Measurements from ENCODE around the gene KIAA1755.

The KIAA1755 gene

GRCh38 chr20:38270869-38271605 lies 10.5 kb upstream of the KIAA1755 start:
- TF ChIP-seq CTCF (IDR thresholded peaks at IDR 0.05; ENCODE audit: control insufficient read depth, extremely low read depth, insufficient read depth), result no peak
- no peak for DNase-seq (ENCODE audit: low read depth)
- H3K4me3 ChIP-seq (ENCODE audit: low read depth, low read length), result no peak overlapping the region

GRCh38 chr20:38269715-38270114 lies 9.2 kb upstream of the KIAA1755 start:
- DNase-seq (ENCODE audit: low read depth), result no peak
- no peak overlapping the region for H3K4me3 ChIP-seq (ENCODE audit: low read depth, low read length)
- no peak for TF ChIP-seq CTCF (IDR thresholded peaks at IDR 0.05; ENCODE audit: control insufficient read depth, extremely low read depth, insufficient read depth)

GRCh38 chr20:38269040-38269439 lies 8.5 kb upstream of the KIAA1755 start:
- no peak overlapping the region for H3K4me3 ChIP-seq (ENCODE audit: low read depth, low read length)
- DNase-seq (ENCODE audit: low read depth), result no peak

GRCh38 chr20:38267901-38268514 lies 7.5 kb upstream of the KIAA1755 start:
- TF ChIP-seq CTCF (IDR thresholded peaks at IDR 0.05; ENCODE audit: control insufficient read depth, extremely low read depth, insufficient read depth), result no peak
- no peak for DNase-seq (ENCODE audit: low read depth)

More at GRCh38 chr20:38269040-38269439, 8.5 kb upstream of the KIAA1755 start:
- TF ChIP-seq CTCF (IDR thresholded peaks at IDR 0.05; ENCODE audit: control insufficient read depth, extremely low read depth, insufficient read depth), result no peak

GRCh38 chr20:38267296-38267695 lies 6.8 kb upstream of the KIAA1755 start:
- no peak for DNase-seq (ENCODE audit: low read depth)

More at GRCh38 chr20:38267901-38268514, 7.5 kb upstream of the KIAA1755 start:
- no peak overlapping the region for H3K4me3 ChIP-seq (ENCODE audit: low read depth, low read length)

GRCh38 chr20:38266426-38266825 lies 5.9 kb upstream of the KIAA1755 start:
- DNase-seq (ENCODE audit: low read depth), result no peak
- H3K4me3 ChIP-seq (ENCODE audit: low read depth, low read length), result no peak overlapping the region
- no peak for TF ChIP-seq CTCF (IDR thresholded peaks at IDR 0.05; ENCODE audit: control insufficient read depth, extremely low read depth, insufficient read depth)

More at GRCh38 chr20:38267296-38267695, 6.8 kb upstream of the KIAA1755 start:
- H3K4me3 ChIP-seq (ENCODE audit: low read depth, low read length), result no peak overlapping the region
- no peak for TF ChIP-seq CTCF (IDR thresholded peaks at IDR 0.05; ENCODE audit: control insufficient read depth, extremely low read depth, insufficient read depth)

Data from LNCaP clone FGC (cell line).